ENCODE measurements around the gene ELOA. TPM values are rescaled to one million over a fixed set of nuclear protein-coding genes. Genes with fewer than 3 reads are reported as not detected.

ELOA gene
- total RNA-seq, 2 donors from 2014 or later = 25.5 to 27.5 TPM

DNA sequence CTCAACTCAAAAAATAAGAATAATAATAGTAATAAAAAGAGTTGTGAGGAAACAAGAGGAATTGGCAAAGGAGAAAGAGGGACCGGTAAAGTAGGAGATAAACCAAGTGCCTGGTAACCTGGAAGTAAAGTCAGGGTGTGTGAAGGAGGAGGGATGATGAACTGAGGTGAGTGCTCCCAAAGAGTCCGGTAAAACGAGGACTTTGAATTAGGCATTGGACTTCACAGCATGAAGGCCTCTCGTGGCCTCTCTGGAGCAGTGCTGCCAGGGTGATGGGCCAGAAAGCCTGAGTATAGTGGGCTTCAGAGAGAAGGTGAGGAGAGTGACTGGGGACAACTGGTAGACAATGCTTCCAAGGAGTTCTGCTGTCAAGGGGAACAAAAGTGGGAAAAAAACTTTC lies 34.0 kb upstream of the ELOA start:
- no peak for TF ChIP-seq CTCF (IDR thresholded peaks at IDR 0.05)
- H3K27me3 ChIP-seq = no peaks in the 10 kb centered on the region
- no peak overlapping the region for H3K27ac ChIP-seq
- no peak for DNase-seq (ENCODE audit: low spot score)
- H3K4me3 ChIP-seq = no peak overlapping the region
- H3K36me3 ChIP-seq = peaks cover 9% of the 10 kb centered on the region
- no peaks in the 10 kb centered on the region for H3K4me1 ChIP-seq
- H3K9me3 ChIP-seq = no peaks in the 10 kb centered on the region

DNA sequence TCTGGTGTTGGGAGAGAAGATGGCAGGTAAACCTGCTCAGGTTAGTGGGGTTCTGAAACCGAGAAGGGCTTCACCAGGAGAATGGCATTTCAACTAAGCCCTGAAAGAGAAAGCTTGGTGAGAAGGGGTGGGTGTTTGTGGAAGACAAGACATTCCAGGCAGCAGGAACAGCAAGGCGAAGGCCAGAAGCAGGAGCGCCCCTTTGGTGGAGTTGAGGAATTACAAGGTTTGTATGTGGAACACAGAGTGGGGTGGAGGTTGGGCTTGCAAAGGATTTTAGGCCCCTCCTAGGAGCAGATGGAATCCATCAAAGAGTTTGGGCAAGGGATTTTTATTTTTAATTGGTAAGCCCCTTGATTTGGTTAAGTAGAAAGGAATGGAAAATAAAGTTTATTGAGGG lies 24.8 kb upstream of the ELOA start:
- Histone ChIP-seq H3K9me3 (no peaks in the 10 kb centered on the region), H3K27me3 (no peaks in the 10 kb centered on the region), H3K4me1 (peaks cover 0 to 6% of the 10 kb centered on the region in 2 donors), H3K4me3 (no peak overlapping the region), H3K36me3 (no peaks in the 10 kb centered on the region), H3K27ac (no peak overlapping the region)
- DNase-seq (ENCODE audit: low spot score) = no peak
- no peak for TF ChIP-seq CTCF (IDR thresholded peaks at IDR 0.05)

DNA sequence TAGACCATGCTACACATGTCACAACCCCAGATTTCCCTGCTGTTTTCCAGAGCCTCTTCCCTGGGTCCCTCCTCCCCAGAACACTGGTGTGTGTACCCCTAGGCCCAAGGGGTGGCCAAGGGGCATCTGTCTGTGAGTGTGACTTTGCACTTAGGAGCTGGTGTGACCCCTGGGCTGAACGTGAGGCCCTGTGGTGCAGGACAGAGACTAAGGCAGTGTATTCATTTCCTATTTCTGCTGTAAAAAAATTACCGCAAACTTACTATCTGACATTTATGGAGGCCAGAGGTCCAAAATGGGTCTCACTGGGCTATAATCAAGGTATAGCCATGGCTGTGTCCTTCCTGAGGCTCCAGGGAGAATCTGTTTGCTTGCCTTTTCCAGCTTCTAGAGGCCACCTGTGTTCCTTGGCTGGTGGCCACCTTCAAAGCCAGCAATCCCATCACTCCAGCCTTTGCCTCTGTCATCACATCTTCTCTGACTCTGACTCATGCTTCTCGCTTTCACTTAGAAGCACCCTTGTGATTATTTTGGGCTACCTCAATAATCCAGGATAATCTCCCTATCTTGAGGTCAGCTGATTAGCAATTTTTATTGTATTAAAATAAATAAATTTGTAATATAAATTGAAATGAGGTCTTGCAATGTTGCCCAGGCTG lies 24.0 kb upstream of the ELOA start:
- no peak overlapping the region for H3K27ac ChIP-seq

GRCh38 chr1:23720256-23720995 lies 22.8 kb upstream of the ELOA start:
- no peaks in the 10 kb centered on the region for H3K36me3 ChIP-seq
- H3K4me3 ChIP-seq = no peak overlapping the region
- peaks cover 0 to 6% of the 10 kb centered on the region in 2 donors for H3K4me1 ChIP-seq
- no peaks in the 10 kb centered on the region for H3K9me3 ChIP-seq
- DNase-seq (ENCODE audit: low spot score) = no peak
- no peak overlapping the region for H3K27ac ChIP-seq
- H3K27me3 ChIP-seq = no peaks in the 10 kb centered on the region
- TF ChIP-seq CTCF (IDR thresholded peaks at IDR 0.05) = no peak

More for the DNA sequence above, 24.0 kb upstream of the ELOA start:
- no peaks in the 10 kb centered on the region for H3K36me3 ChIP-seq
- no peak overlapping the region for H3K4me3 ChIP-seq
- H3K9me3 ChIP-seq = no peaks in the 10 kb centered on the region
- no peaks in the 10 kb centered on the region for H3K27me3 ChIP-seq
- no peak for DNase-seq (ENCODE audit: low spot score)
- no peak for TF ChIP-seq CTCF (IDR thresholded peaks at IDR 0.05)
- peaks cover 0 to 6% of the 10 kb centered on the region in 2 donors for H3K4me1 ChIP-seq

DNA sequence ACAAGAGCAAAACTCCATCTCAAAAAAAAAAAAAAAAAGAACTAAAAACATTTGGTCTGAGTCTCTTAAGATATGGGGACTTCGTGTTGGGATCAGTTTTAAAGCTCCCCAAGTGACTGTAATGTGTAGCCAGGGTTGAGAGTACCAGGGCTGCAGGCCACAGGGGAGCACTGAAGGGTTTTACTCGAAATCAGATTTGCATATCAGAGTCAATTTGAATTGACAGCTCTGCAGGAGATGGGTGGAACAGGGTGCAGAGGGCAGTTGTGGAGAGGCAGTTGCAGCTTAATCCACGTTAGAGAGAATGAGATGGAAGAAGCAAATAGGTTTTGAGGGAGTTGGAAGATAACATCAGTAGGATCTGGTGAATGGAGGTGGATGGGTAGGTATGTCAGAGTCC lies 20.6 kb upstream of the ELOA start:
- Histone ChIP-seq H3K4me3 (no peak overlapping the region), H3K36me3 (no peaks in the 10 kb centered on the region), H3K27ac (no peak overlapping the region), H3K27me3 (no peaks in the 10 kb centered on the region), H3K4me1 (peaks cover 0 to 6% of the 10 kb centered on the region in 2 donors), H3K9me3 (no peaks in the 10 kb centered on the region)
- no peak for DNase-seq (ENCODE audit: low spot score)
- TF ChIP-seq CTCF (IDR thresholded peaks at IDR 0.05) = no peak

Data from right atrium auricular region (tissue), 2 donors.